Brain microvascular endothelial cell (primary cell): ENCODE data around the gene PTRH1.

Experiments used
- DNase-seq: peaks from one replicate; pipeline ENCODE4 v3.0.0-alpha.2; 2020
- H3K27ac ChIP-seq: fragments of 250-450 bp; sonication (Bioruptor Pico); 2 replicates; pipeline ENCODE4 v1.5.1; 2020; ENCODE audit warnings: mild to moderate bottlenecking, moderate library complexity
- H3K27me3 ChIP-seq: fragments of 250-450 bp; sonication (Bioruptor Pico); replicated peaks from 2 replicates; pipeline ENCODE4 v1.5.1; 2020; ENCODE audit warnings: mild to moderate bottlenecking
- H3K36me3 ChIP-seq: fragments of 250-450 bp; sonication (Bioruptor Pico); replicated peaks from 2 replicates; pipeline ENCODE4 v1.5.1; 2020; ENCODE audit warnings: mild to moderate bottlenecking
- H3K4me3 ChIP-seq: 2 replicates; pipeline ENCODE4 v1.5.1; 2011; ENCODE audit warnings: low read depth, mild to moderate bottlenecking, control low read depth, low read length, moderate library complexity
- CTCF ChIP-seq: IDR thresholded peaks from 2 replicates; pipeline ENCODE4 v1.5.1; 2011; ENCODE audit warnings: low read depth, mild to moderate bottlenecking, moderate library complexity, low read length, control low read depth, inconsistent platforms; ENCODE audit errors: missing control alignments
- in situ Hi-C: cut with HindIII; loops from 2 replicates; pipeline ENCODE4 v1.10.0; 2017; ENCODE audit warnings: low sequenced_read_pairs, low pct_ligation_motif_present

Gene PTRH1

GRCh38 chr9:127712867-127713266, 2.6 kb downstream of the PTRH1 start:
- in situ Hi-C loops: no loop called here
- Histone ChIP-seq H3K27me3 (no peaks in the 10 kb centered on the region), H3K4me3 (no peak overlapping the region), H3K36me3 (no peaks in the 10 kb centered on the region), H3K27ac (no peak overlapping the region)
- TF ChIP-seq CTCF: no peak
- no peak for DNase-seq

- Histone ChIP-seq H3K27ac (no peak overlapping the region), H3K36me3 (no peaks in the 10 kb centered on the region), H3K4me3 (no peak overlapping the region), H3K27me3 (no peaks in the 10 kb centered on the region)
- TF ChIP-seq CTCF: no peak
- DNase-seq: no peak
- in situ Hi-C loops: no loop called here
Measured at GRCh38 chr9:127712371-127712770, 3.1 kb downstream of the PTRH1 start.

- H3K36me3 ChIP-seq: no peaks in the 10 kb centered on the region
- in situ Hi-C loops: no loop called here
- H3K27ac ChIP-seq: no peak overlapping the region
- no peak for DNase-seq
- H3K27me3 ChIP-seq: no peaks in the 10 kb centered on the region
- no peak for TF ChIP-seq CTCF
- H3K4me3 ChIP-seq: no peak overlapping the region
Measured at GRCh38 chr9:127711831-127712274, 3.6 kb downstream of the PTRH1 start.

- TF ChIP-seq CTCF: no peak
- Histone ChIP-seq H3K4me3 (no peak overlapping the region), H3K36me3 (no peaks in the 10 kb centered on the region), H3K27ac (no peak overlapping the region), H3K27me3 (no peaks in the 10 kb centered on the region)
- DNase-seq: no peak
- in situ Hi-C loops: no loop called here
Measured at GRCh38 chr9:127711226-127711701, 4.2 kb downstream of the PTRH1 start.

- Histone ChIP-seq H3K27ac (no peak overlapping the region), H3K27me3 (no peaks in the 10 kb centered on the region), H3K4me3 (no peak overlapping the region), H3K36me3 (no peaks in the 10 kb centered on the region)
- no peak for TF ChIP-seq CTCF
- in situ Hi-C loops: no loop called here
- DNase-seq: no peak
Measured at GRCh38 chr9:127710204-127710783, 5.2 kb downstream of the PTRH1 start.

GRCh38 chr9:127708952-127709587, 6.4 kb downstream of the PTRH1 start:
- Histone ChIP-seq H3K36me3 (no peaks in the 10 kb centered on the region), H3K27me3 (no peaks in the 10 kb centered on the region), H3K4me3 (no peak overlapping the region), H3K27ac (no peak overlapping the region)
- no peak for DNase-seq
- no peak for TF ChIP-seq CTCF
- in situ Hi-C loops: no loop called here
